ENCODE measurements around the gene ARHGAP44.

The ARHGAP44 gene

GRCh38 chr17:13030459-13031300 is 241.4 kb downstream of the ARHGAP44 start:
- H3K27ac ChIP-seq (ENCODE audit: low read length): no peak overlapping the region
- no peaks in the 10 kb centered on the region for H3K27me3 ChIP-seq (ENCODE audit: low read depth, low read length)
- H3K9ac ChIP-seq (ENCODE audit: low read length): no peak overlapping the region
- no peaks in the 10 kb centered on the region for H3K36me3 ChIP-seq (replicated peaks; ENCODE audit: low read depth, low read length)
- peaks cover under 1% of the 10 kb centered on the region; the same call in 1 of the 2 replicates for H3K4me1 ChIP-seq (ENCODE audit: low read length)
- TF ChIP-seq EZH2phosphoT487 (IDR thresholded peaks at IDR 0.05; ENCODE audit: low read depth) (no peak), CTCF (IDR thresholded peaks at IDR 0.05; ENCODE audit: low read depth, low read length) (peak; percentile 69)
- no peaks in the 10 kb centered on the region for H4K20me1 ChIP-seq (ENCODE audit: insufficient read depth, low read length)
- no peak overlapping the region for H3K4me3 ChIP-seq (ENCODE audit: low read length)
- H2AFZ ChIP-seq (ENCODE audit: low read depth, low read length): peak overlapping the region; percentile 48; the same call in 1 of the 2 replicates
- no peak overlapping the region for H3K4me2 ChIP-seq (ENCODE audit: low read length)
- no peaks in the 10 kb centered on the region for H3K9me3 ChIP-seq (ENCODE audit: insufficient read depth, low read length)
- no peaks in the 10 kb centered on the region for H3K79me2 ChIP-seq (ENCODE audit: low read length)

- no peaks in the 10 kb centered on the region for H3K9me3 ChIP-seq (ENCODE audit: insufficient read depth, low read length)
- TF ChIP-seq CTCF (IDR thresholded peaks at IDR 0.05; ENCODE audit: low read depth, low read length) (peak; percentile 68), EZH2phosphoT487 (IDR thresholded peaks at IDR 0.05; ENCODE audit: low read depth) (no peak)
- no peaks in the 10 kb centered on the region for H3K27me3 ChIP-seq (ENCODE audit: low read depth, low read length)
- H3K4me1 ChIP-seq (ENCODE audit: low read length): no peaks in the 10 kb centered on the region
- H3K4me3 ChIP-seq (ENCODE audit: low read length): no peak overlapping the region
- no peak overlapping the region for H3K27ac ChIP-seq (ENCODE audit: low read length)
- H3K9ac ChIP-seq (ENCODE audit: low read length): no peak overlapping the region
- H3K79me2 ChIP-seq (ENCODE audit: low read length): no peaks in the 10 kb centered on the region
- no peaks in the 10 kb centered on the region for H4K20me1 ChIP-seq (ENCODE audit: insufficient read depth, low read length)
- H3K4me2 ChIP-seq (ENCODE audit: low read length): 0 out of 2 replicates have a peak overlapping the region, but pooled peaks have one; percentile 9
- no peaks in the 10 kb centered on the region for H3K36me3 ChIP-seq (replicated peaks; ENCODE audit: low read depth, low read length)
- peak overlapping the region; percentile 86 for H2AFZ ChIP-seq (ENCODE audit: low read depth, low read length)
Observed at GRCh38 chr17:13031718-13032350, 242.5 kb downstream of the ARHGAP44 start.

GRCh38 chr17:13035420-13035819 is 246.1 kb downstream of the ARHGAP44 start:
- TF ChIP-seq CTCF (IDR thresholded peaks at IDR 0.05; ENCODE audit: low read depth, low read length): no peak
- no peak for TF ChIP-seq EZH2phosphoT487 (IDR thresholded peaks at IDR 0.05; ENCODE audit: low read depth)
- H3K36me3 ChIP-seq (replicated peaks; ENCODE audit: low read depth, low read length): no peaks in the 10 kb centered on the region

GRCh38 chr17:13036751-13037150 is 247.5 kb downstream of the ARHGAP44 start:
- Histone ChIP-seq H3K4me1 (ENCODE audit: low read length) (no peaks in the 10 kb centered on the region), H3K4me2 (ENCODE audit: low read length) (no peak overlapping the region), H3K79me2 (ENCODE audit: low read length) (no peaks in the 10 kb centered on the region), H3K27me3 (ENCODE audit: low read depth, low read length) (no peaks in the 10 kb centered on the region), H4K20me1 (ENCODE audit: insufficient read depth, low read length) (no peaks in the 10 kb centered on the region), H3K9me3 (ENCODE audit: insufficient read depth, low read length) (no peaks in the 10 kb centered on the region), H3K27ac (ENCODE audit: low read length) (no peak overlapping the region), H3K9ac (ENCODE audit: low read length) (no peak overlapping the region), H3K36me3 (replicated peaks; ENCODE audit: low read depth, low read length) (no peaks in the 10 kb centered on the region), H2AFZ (ENCODE audit: low read depth, low read length) (no peak overlapping the region), H3K4me3 (ENCODE audit: low read length) (no peak overlapping the region)
- no peak for TF ChIP-seq EZH2phosphoT487 (IDR thresholded peaks at IDR 0.05; ENCODE audit: low read depth)

More at GRCh38 chr17:13035420-13035819, 246.1 kb downstream of the ARHGAP44 start:
- no peaks in the 10 kb centered on the region for H3K79me2 ChIP-seq (ENCODE audit: low read length)
- H3K9me3 ChIP-seq (ENCODE audit: insufficient read depth, low read length): no peaks in the 10 kb centered on the region
- H4K20me1 ChIP-seq (ENCODE audit: insufficient read depth, low read length): no peaks in the 10 kb centered on the region
- H3K27me3 ChIP-seq (ENCODE audit: low read depth, low read length): no peaks in the 10 kb centered on the region
- H3K27ac ChIP-seq (ENCODE audit: low read length): no peak overlapping the region
- no peak overlapping the region for H3K4me2 ChIP-seq (ENCODE audit: low read length)
- H2AFZ ChIP-seq (ENCODE audit: low read depth, low read length): no peak overlapping the region
- H3K4me3 ChIP-seq (ENCODE audit: low read length): no peak overlapping the region
- no peak overlapping the region for H3K9ac ChIP-seq (ENCODE audit: low read length)
- no peaks in the 10 kb centered on the region for H3K4me1 ChIP-seq (ENCODE audit: low read length)
